ENCODE results near the gene PPP2R1A. TPM values are rescaled to one million over a fixed set of nuclear protein-coding genes. Genes with fewer than 3 reads are reported as not detected.
"Not testable (repeated sequence)": the region's sequence is repeated elsewhere in the genome, so short reads cannot be mapped to it uniquely, and the experiment has no call there.

PPP2R1A gene
- total RNA-seq, 1 donor from 2014 or later, result 67.4 TPM

- Histone ChIP-seq H3K4me3 (ENCODE audit: low read depth, low read length) (no peak overlapping the region), H3K36me3 (ENCODE audit: control insufficient read depth, insufficient read depth, low read length) (no peaks in the 10 kb centered on the region), H3K27me3 (ENCODE audit: control insufficient read depth, insufficient read depth, low read length) (no peaks in the 10 kb centered on the region)
- TF ChIP-seq, protein P1, sequence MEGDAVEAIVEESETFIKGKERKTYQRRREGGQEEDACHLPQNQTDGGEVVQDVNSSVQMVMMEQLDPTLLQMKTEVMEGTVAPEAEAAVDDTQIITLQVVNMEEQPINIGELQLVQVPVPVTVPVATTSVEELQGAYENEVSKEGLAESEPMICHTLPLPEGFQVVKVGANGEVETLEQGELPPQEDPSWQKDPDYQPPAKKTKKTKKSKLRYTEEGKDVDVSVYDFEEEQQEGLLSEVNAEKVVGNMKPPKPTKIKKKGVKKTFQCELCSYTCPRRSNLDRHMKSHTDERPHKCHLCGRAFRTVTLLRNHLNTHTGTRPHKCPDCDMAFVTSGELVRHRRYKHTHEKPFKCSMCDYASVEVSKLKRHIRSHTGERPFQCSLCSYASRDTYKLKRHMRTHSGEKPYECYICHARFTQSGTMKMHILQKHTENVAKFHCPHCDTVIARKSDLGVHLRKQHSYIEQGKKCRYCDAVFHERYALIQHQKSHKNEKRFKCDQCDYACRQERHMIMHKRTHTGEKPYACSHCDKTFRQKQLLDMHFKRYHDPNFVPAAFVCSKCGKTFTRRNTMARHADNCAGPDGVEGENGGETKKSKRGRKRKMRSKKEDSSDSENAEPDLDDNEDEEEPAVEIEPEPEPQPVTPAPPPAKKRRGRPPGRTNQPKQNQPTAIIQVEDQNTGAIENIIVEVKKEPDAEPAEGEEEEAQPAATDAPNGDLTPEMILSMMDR (IDR thresholded peaks at IDR 0.05; ENCODE audit: insufficient read depth, low read length, severe bottlenecking), result no peak
- FAIRE-seq (no peak), DNase-seq (ENCODE audit: low read depth) (no peak)
These were observed 44.6 kb downstream of the PPP2R1A start for GRCh38 chr19:52234406-52234805.

DNA sequence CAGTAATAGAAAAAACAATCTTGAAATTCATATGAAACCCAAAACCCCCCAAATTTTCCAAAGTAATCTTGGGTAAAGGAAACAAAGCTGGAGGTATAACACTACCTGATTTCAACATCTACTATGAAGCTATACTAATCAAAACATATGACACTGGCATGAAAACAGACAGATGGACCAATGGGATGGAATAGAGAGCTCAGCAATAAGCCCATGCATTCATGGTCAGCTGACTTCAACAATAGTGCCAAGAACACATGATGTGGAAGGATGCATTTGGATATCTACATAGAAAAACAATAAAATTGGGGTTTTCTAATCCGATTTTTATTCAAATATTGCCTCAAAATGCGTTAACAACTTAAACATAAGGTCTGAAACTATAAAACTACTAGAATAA is 47.3 kb downstream of the PPP2R1A start:
- TF ChIP-seq, protein P1 (IDR thresholded peaks at IDR 0.05; ENCODE audit: insufficient read depth, low read length, severe bottlenecking), result no peak
- Histone ChIP-seq H3K36me3 (ENCODE audit: control insufficient read depth, insufficient read depth, low read length) (no peaks in the 10 kb centered on the region), H3K27me3 (ENCODE audit: control insufficient read depth, insufficient read depth, low read length) (no peaks in the 10 kb centered on the region), H3K4me3 (ENCODE audit: low read depth, low read length) (no peak overlapping the region)
- DNase-seq (ENCODE audit: low read depth) (no peak), FAIRE-seq (no peak)

- TF ChIP-seq, protein P1 (IDR thresholded peaks at IDR 0.05; ENCODE audit: insufficient read depth, low read length, severe bottlenecking), result peak; percentile 78
- FAIRE-seq (peak; percentile 75), DNase-seq (ENCODE audit: low read depth) (peak; percentile 58)
- no peaks in the 10 kb centered on the region for H3K27me3 ChIP-seq (ENCODE audit: control insufficient read depth, insufficient read depth, low read length)
- H3K36me3 ChIP-seq (ENCODE audit: control insufficient read depth, insufficient read depth, low read length), result no peaks in the 10 kb centered on the region
- H3K4me3 ChIP-seq (ENCODE audit: low read depth, low read length), result no peak overlapping the region
These were observed 48.0 kb downstream of the PPP2R1A start for GRCh38 chr19:52237771-52238400.

DNA sequence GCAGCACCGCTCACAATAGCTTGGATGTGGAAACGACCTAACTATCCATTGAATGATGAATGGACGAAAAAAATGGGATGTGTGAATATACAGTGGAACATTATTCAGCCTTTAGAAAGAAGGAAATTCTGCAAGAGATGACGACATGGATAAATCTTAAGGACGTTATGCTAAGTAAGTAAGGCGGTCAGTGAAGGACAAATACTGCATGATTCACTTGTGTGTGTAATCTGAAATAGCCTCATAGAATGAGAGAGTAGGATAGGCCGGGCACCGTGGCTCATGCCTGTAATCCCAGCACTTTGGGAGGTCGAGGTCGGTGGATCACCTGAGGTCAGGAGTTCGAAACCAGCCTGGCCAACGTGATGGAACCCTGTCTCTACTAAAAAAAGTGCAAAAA is 54.2 kb downstream of the PPP2R1A start:
- FAIRE-seq (no peak), DNase-seq (ENCODE audit: low read depth) (no peak)
- Histone ChIP-seq H3K36me3 (ENCODE audit: control insufficient read depth, insufficient read depth, low read length) (no peaks in the 10 kb centered on the region), H3K4me3 (ENCODE audit: low read depth, low read length) (no peak overlapping the region), H3K27me3 (ENCODE audit: control insufficient read depth, insufficient read depth, low read length) (no peaks in the 10 kb centered on the region)
- TF ChIP-seq, protein P1 (IDR thresholded peaks at IDR 0.05; ENCODE audit: insufficient read depth, low read length, severe bottlenecking), result no peak

DNA sequence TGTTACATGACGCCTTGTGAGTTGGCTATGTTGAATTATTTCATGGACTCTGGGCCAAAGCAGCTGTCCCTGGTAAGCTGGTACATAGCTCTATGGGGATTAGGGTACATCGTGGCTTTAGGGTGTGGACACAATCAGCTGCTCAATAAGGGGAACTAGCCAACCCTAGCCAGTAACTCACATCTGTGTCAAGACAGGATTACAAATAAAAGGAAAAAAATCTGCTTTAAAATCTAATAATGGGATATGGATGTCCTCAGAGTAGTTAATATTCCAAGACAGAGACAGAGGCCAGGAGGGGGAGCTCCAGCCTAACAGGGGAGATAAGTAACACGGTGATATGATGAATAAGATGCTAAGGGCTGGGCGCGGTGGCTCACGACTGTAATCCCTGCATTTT is 58.4 kb downstream of the PPP2R1A start:
- no peaks in the 10 kb centered on the region for H3K36me3 ChIP-seq (ENCODE audit: control insufficient read depth, insufficient read depth, low read length)
- no peak for FAIRE-seq
- TF ChIP-seq, protein P1 (IDR thresholded peaks at IDR 0.05; ENCODE audit: insufficient read depth, low read length, severe bottlenecking), result peak; percentile 30
- DNase-seq (ENCODE audit: low read depth), result no peak
- no peak overlapping the region for H3K4me3 ChIP-seq (ENCODE audit: low read depth, low read length)
- no peaks in the 10 kb centered on the region for H3K27me3 ChIP-seq (ENCODE audit: control insufficient read depth, insufficient read depth, low read length)

DNA sequence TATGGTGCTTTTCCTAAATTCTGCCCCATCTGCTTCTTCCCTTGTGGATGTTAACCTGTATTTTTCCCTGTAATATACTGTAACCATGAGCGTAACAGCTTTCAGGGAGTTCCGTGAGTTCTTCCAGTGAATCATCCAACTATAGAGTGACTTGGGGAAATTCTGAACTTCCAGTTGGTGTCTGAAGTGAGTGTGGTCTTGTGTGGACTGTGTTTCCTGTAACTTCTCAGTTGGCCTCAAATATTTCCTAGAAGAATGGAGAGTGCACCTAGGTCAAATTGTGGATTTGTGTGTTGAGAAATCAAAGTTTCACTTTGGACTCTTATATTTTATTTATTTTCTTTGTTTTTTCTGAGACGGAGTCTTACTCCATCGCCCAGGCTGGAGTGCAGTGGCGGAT is 68.6 kb downstream of the PPP2R1A start:
- TF ChIP-seq, protein P1 (IDR thresholded peaks at IDR 0.05; ENCODE audit: insufficient read depth, low read length, severe bottlenecking), result no peak
- Histone ChIP-seq H3K4me3 (ENCODE audit: low read depth, low read length) (no peak overlapping the region), H3K27me3 (ENCODE audit: control insufficient read depth, insufficient read depth, low read length) (no peaks in the 10 kb centered on the region), H3K36me3 (ENCODE audit: control insufficient read depth, insufficient read depth, low read length) (no peaks in the 10 kb centered on the region)
- FAIRE-seq, result no peak
- DNase-seq (ENCODE audit: low read depth), result no peak

DNA sequence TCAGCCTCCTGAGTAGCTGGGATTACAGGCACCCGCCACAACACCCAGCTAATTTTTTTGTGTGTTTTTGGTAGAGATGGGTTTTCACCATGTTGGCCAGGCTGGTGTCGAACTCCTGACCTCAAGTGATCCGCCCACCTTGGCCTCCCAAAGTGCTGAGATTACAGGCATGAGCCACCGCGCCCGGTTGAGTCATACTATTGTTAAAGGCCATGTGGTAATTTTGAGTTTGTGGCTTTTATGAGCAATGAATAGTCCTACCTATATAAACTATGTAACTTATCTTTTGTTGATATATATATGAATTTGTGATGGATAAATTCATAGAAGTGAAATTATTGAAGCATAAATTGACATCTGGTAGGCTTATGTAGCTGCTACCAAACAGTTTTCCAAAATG is 75.7 kb downstream of the PPP2R1A start:
- peak; percentile 40 for DNase-seq (ENCODE audit: low read depth)
- H3K27me3 ChIP-seq (ENCODE audit: control insufficient read depth, insufficient read depth, low read length); H3K4me3 ChIP-seq (ENCODE audit: low read depth, low read length); FAIRE-seq; H3K36me3 ChIP-seq (ENCODE audit: control insufficient read depth, insufficient read depth, low read length): not testable (repeated sequence)

All from bronchial epithelial cell (primary cell).